Measurements from ENCODE around the gene TUBA4B. TPM values are rescaled to one million over a fixed set of nuclear protein-coding genes. Genes with fewer than 3 reads are reported as not detected.
"Not testable (repeated sequence)": the region's sequence is repeated elsewhere in the genome, so short reads cannot be mapped to it uniquely, and the experiment has no call there.

TUBA4B gene
- total RNA-seq, 1 donor from 2014 or later: not detected

DNA sequence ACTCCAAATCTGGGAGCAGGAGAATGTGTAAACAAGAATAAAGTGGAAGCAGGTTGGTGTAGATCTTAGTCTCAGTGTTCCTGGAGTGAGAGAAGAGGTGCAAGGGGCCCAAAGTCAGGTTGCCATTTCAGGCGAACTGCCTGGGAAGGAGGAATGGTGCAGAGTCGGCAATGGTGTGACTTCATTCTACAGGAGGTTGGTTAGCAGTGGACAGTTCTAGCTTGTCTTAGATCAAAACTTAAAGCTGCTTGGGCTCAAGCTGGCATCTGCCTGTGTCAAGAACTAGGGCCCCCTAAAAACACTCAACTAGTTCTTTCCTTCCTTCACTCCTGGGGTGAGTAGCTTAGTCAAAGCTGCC, 4.2 kb upstream of the TUBA4B start:
- no peak for DNase-seq

DNA sequence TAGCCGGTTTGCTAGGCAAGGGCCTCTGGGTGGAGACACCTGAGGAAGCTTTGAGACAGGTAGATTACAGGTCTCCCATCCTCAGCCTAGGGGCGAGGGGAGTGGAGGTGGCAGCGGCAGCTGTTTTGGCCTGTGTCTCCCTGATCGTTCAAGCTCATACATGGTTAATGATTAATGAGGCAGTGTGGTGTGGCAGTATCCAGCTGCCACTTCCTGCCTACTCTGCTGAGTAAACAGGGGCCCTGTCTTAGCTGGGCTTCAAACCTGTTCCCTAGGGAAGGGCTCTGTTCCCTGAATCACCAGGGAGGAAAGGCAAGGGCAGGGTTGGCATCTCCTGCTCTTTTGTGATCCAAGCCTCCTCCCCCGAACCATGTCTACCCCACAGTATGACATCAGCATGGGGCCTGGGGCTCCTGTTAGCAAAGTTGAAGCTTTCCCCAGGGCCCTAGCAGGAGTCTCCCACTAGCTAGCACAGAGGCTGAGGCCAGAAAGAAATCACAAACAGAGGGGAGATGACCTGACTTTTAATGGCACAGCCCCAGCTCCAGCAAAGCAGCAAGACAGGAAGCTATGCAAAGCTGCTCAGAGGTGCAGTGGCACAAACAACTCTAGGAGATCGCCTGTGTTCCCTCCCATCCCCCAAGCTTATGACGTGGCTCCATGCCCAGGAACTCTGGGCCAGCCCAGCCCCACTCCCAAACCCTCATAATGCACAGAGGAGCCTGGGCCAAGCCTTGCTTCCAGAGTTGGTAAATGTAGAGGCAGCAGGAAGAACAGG, 3.7 kb upstream of the TUBA4B start:
- DNase-seq: peak; percentile 82

DNA sequence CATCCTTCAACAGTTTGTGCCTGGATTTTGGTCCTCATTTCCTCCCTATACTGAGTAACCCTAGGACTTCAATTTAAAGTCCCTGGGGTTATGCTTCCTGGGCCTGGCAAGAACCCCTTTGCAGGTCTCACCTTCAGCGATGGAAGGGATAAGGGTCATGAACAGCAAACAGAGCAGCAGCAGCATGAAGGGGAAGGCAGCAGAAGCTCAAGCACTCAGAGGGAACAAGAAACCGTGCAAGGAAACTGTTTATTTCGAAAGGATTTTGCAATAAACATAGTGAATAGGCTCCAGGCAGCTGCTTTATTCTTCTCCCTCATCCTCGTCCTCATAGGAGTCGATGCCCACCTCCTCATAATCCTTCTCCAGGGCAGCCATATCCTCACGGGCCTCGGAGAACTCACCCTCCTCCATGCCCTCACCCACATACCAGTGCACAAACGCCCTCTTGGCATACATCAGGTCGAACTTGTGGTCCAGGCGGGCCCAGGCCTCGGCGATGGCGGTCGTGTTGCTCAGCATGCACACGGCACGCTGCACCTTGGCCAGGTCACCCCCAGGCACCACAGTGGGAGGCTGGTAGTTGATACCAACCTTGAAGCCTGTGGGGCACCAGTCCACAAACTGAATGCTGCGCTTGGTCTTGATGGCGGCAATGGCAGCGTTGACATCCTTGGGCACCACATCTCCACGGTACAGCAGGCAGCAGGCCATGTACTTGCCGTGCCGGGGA, 2.8 kb upstream of the TUBA4B start:
- no peak for DNase-seq

DNA sequence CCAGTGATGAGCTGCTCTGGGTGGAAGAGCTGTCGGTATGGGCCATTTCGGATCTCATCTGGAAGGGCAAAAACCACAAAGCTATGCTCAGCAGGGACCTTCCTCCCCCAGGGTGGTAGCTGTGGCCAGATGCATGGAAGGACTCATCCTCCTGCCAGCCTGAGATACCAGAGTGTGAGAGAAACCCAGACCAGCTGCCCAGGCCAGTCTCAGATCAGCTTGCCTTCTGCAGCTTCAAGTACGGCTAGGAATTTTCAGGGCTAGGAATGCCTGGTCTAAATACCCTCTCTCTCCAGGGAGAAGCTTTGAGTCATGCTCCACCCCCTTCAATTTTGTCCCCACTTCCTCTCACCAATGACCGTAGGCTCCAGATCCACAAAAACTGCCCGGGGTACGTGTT, 1.4 kb upstream of the TUBA4B start:
- peak; percentile 17 for DNase-seq

DNA sequence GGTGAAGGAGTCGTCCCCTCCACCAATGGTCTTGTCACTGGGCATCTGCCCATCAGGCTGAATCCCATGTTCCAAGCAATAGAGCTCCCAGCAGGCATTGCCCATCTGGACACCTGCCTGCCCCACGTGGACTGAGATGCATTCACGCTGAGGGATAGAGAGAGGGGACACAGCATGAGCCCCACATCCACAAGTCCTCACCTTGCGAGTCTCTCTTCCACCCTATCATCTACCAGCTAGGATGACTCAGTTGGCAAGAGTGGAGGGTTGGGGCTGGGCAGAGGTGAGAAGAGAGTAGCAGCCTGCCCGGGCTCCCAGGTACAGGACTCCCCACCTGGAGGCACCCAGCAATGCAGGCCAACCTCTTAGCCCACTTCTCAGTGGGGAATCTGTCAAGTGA, 959 bp upstream of the TUBA4B start:
- DNase-seq: no peak

DNA sequence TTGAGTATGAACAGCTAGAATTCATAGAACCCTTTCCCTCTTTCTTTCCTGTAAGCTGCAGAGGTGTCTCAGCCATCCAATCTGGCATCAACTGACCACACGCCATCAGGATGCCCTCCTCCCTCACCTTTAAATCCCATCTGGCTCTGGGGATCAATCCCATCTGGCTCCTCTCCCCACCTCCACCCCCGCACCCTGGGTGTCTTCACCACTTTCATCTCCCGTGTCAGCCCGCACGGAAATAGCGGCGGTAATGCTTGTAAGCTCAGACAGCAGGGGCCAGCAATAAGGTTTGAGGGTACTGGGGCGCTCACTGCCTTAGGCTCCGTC, 508 bp upstream of the TUBA4B start:
- DNase-seq: no peak

DNA sequence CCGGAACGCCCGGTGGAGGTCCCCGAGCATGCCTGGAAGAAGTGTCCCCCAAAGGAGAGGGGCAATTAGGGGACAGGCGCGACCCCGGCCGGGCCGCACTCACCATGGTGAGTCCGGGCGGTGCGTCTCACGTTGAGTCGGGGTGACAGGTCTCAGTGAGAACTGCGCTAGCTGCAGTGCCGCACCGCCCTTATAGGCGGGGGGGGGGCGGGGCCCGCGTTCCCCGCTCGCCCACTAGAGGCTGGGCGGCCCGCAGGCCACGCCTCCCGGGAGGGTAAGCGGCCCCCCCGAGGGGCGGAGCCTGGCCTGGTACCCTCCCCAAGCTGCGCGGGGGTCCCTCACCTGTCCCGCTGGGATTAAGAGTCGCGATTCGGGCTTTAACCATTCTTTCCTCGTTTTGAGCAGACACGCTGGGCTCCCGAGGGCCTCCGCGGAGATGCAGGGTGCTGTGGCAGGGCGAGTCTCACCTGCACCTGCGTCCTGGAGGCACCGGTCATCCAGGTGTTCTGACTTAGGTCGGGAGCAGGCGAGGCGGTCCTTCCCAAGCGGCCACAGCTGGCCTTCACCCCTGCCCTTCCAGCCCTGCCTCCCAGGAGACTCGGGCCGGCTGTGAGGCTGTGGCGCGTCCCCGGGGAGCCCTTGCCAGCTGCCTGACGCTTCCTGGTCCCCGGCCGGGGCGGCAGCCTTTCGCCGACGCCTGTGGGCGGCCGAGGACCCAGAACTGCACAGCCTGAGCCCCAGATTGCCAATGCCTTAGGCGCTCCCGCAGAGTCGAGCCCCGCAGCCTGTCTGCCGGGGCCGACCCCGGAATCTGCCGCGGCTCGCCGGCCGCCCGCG, 928 bp downstream of the TUBA4B start, which contains the start of gene TUBA4A:
Gene TUBA4A (minus strand): TSS at position 166 of the 837 bp plus-strand sequence. CDS start 60 bp downstream, at position 106.
- DNase-seq: peak; percentile 81

DNA sequence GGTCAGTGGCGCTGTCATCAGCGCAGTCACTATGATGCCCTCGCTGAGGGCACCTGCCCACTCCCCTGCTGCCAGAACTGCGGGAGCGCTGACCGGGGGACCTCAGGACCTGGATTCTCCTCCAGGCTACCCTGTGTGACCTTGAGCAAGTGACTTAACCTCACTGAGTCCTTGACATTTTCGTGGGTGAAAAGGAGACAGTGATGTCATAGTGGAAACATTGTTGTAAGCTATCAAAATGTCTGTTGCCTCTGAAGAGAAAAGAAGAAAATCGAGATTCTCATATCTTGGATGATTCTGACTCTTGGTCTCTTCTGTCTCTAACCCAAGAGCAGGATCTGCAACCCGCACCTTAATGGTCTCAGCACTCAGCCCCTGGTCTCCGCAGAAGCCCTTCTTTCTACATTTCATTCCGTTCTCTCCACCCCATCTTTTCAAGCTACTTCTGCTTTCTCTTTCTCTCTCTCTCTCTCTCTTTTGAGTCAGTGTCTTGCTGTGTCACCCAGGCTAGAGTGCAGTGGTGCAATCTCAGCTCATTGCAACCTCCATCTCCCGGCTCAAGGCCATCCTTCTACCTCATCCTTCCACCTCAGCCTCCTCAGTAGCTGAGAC, 1.7 kb downstream of the TUBA4B start:
- no peak for DNase-seq

DNA sequence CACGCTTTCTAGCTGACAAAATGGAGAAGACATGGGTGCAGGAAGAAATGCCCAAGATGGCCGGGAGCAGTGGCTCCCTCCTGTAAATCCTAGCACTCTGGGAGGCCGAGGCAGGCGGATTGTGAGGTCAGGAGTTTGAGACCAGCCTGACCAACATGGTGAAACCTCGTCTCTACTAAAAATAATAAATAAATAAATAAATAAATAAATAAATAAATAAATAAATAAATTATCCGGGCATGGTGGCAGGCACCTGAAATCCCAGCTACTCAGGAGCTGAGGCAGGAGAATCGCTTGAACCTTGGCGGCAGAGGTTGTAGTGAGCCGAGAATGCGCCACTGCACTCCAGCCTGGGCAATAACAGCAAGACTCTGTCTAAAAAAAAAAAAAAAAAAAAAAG, 5.9 kb downstream of the TUBA4B start:
- not testable (repeated sequence) for DNase-seq

DNA sequence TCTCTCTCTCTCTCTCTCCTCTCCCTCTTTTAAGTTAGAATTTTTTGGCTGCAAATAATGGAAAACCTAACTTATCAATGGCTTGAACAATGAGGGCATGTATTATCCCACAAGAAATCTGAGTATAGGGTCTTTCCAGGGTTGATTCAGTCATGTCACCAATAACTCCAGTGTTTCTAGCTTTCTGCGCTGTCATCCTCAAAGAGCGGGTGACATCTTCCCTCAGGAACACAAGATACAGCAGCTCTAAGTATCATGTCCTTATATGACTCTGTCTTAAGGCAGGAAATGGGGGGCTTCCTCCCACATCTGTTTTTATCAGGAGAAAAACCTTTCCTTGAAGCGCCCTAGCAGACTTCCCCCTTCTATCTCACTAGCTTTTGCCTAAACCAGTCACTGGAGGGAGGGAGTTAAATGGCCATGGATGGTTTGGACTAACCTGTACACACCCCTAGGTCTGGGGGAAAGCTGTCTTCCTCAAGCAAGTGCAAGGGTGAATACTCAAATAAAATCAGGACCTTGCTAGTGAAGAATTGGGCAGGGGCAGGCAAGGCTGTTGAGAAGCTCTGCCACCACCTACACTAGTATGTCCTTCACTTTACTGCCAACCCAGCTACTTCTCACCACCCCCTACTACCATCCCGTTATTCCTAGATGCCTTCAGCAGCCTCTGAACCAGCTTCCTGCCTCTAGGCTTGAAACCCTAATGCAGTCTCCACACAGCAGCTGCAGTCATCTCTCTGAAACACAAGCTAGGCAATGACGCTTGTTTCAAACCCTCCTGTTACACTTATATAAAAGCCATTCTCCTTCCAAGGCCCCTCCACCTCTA, 8.2 kb downstream of the TUBA4B start:
- no peak for DNase-seq

DNA sequence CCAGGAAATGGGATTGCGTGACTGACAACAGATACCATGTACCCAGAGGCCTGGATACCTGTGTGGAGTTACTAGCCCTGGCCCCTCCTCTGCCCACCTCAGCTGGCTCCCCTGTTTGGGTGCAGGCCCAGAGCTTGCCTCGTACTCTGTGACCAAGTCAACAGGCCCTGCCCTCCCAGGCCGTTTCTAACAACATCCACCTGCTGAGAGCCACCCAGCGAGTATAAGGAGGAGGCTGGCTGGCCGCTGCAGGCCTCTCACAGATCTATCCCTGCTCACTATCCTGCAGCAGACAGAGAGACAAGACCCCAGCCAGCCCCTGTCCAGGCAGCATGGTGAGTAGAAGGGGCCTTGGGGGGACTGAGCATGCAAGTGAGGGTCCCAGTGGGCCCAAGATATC, 13.2 kb downstream of the TUBA4B start:
- DNase-seq: no peak

DNA sequence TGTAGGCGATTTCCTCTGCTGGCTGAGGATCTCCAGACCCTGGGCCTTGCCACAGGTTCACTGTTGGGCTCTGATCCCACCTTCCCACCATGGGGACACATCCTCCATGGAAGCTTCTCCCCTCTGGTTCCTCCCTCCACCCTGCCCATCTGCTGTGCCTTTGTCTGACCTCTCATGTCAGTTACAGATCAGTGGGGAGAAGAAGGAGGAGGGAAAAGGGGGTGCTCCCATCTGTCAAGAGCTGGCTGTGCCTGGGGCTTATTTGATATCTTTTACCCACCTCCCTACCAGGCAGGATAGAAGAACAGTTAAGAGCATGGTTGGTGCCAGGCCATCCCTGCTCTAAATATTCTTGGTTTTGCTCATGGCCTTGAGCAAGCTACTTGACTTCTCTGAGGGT, 13.8 kb downstream of the TUBA4B start:
- no peak for DNase-seq

DNA sequence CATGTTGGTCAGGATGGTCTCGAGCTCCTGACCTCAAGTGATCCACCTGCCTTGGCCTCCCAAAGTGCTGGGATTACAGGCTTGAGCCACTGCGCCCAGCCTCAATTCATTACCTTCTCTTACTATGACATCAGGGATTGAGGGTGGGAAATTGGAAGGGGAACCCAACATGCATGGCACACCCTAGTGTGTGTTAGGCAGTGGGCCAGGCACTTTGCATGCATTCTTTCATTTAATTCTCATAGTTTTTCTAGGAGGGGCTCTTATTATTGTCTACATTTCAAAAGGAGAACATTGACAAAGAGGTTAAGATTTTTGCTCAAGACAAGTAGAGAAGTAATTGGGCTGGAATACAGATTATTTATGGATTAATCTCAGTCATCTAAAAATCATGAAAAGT, 15.3 kb downstream of the TUBA4B start:
- DNase-seq: no peak

DNA sequence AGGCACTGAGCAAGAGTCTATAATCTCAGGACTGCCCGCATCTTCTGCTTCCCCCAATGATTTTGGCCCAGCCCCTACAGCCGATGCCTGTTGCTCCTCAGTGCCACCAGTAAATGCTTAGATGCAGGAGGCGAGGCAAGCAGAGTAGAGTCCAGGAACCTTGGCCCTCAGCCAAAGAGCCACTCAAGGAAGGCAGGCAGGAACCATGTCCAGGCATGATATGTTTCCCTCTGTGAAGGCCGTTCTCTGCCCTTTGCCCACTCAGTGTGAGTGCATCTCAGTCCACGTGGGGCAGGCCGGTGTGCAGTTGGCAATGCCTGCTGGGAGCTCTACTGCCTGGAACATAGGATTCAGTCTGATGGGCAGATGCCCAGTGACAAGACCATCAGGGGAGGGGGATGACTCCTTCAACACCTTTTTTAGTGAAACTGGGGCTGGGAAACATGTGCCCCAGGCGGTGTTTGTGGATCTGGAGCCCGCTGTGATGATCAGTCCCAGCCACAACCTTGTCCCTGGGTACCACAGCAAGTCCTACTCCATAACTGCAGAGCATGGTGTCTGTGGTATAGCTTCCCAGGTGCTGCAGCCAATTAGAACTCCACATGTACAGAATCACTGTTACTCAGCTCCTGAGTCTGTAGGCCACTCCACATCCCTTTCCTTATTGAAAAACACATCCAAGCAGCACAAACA, 16.5 kb downstream of the TUBA4B start:
- DNase-seq: no peak

DNA sequence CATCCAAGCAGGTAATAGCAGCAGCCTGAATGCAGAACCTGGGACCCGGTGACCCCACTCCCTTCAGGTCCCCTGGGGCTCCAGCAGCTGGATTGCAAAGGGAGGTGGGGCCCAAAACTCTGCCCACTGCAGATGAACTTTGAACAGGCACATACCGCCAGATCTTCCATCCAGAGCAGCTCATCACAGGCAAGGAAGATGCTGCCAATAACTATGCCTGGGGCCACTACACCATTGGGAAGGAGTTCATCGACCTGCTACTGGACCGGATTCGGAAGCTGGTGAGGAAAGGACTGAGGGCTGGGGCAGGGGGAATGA, 17.0 kb downstream of the TUBA4B start:
- DNase-seq: no peak

DNA sequence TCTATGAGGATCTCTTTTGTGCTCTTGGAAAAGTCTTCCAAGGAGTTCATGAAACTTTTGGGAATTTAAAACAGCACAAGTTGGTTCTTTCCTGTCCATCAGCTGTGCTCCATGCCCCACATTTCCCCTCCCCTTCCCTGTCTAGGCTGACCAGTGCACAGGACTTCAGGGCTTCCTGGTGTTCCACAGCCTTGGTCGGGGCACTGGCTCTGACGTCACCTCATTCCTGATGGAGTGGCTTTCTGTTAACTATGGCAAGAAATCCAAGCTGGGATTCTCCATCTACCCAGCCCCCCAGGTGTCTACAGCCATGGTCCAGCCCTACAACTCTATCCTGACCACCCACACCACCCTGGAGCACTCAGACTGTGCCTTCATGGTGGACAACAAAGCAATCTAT, 18.0 kb downstream of the TUBA4B start:
- DNase-seq: no peak

DNA sequence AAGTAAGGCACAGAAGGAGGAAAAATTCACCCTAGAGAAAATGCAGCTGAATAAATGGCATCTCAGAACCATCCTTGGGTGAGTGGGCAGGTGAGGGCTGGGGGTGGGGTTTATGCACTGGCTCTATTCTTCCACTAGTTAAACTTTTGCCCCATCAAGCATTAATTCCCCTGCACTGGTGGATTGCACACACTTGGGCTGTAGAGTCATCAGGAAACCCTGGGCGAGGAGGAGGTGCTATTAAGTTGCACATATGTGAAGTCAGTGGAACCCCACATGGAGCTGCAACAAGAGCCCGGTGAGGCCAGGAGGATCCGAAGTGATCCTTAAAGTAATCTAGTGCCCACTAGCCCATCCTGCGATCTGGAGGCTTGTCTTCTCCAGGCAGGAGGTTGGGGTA, 19.3 kb downstream of the TUBA4B start:
- DNase-seq: no peak

DNA sequence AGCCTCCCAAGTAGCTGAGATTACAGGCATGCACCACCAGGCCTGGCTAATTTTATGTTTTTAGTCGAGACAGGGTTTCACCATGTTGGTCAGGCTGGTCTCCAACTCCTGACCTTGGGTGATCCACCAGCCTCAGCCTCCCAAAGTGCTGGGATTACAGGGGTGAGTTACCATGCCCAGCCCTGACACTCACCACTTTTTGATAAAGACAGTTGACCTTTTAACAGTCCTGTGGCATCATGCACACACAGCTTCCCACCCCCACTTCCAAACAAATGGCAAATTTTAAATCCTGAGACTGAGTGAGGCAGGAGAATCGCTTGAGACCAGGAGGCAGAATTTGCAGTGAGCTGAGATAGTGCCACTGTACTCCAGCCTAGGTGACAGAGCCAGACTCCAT, 20.0 kb downstream of the TUBA4B start:
- DNase-seq: no peak

DNA sequence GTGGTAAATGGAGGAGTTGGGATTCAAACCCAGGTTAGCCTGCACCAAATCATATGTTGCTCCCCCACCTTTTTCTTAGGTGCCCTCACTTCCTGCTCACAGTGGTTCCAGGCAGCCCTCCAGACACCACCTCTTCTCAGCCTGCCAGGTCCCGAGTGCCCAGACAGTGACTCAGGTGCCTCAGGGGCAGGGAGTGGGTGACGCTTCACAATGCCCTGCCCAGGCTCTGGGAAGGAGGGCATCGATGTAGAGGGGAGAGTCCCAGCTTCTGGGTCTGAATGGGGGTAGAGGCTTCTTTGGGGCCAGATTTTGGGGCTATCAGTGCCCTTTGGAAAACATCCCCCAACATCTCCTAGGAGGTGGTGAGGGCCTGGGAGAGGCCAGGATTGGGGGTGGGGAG, 20.9 kb downstream of the TUBA4B start:
- no peak for DNase-seq

DNA sequence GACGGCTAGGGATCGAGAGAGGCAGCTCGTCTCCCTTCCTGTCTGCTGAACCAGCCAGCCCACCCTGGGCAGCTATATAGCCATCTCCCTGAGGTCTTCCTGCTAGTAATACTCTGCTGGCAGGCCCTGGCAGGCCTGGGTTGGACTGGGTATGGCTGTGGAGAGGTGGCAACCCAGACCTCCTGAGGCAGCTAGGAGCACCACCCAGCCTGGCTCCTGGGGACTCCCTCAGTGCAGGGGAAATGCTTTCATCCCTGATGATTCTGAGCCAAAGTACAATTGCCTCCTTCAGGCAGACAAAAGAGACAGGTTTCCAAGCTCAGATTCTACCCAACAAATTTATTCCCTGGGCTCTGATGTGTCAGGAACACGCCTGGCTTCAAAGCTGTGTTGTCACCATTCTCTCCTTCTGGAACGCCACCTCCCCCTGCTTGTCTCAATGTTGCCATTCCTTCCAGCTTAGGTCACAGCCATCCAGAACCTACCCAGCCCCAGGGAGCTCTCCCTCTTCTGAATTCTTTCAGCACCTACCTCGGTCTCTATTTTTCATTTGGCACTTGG, 21.4 kb downstream of the TUBA4B start:
- peak; percentile 70 for DNase-seq

Measured in tongue (tissue), 2 donors.